Ovary (tissue), 3 donors: ENCODE measurements around the gene CHKA.

ENCODE experiments used
- EP300 ChIP-seq: sonication (generic); formaldehyde crosslinking; IDR thresholded peaks from one replicate; pipeline ENCODE4 v1.6.1; 2017; ENCODE audit warnings: antibody characterized with exemption
- POLR2A ChIP-seq: fragments of 450-650 bp; IDR thresholded peaks from one replicate; pipeline ENCODE4 v1.6.1; 2017; ENCODE audit warnings: antibody characterized with exemption, mild to moderate bottlenecking, moderate library complexity
- TF ChIP-seq, protein P1 (sequence below), 3 donors: fragments of 450-650 bp in 2 of 3; fragments of 200-600 bp in 1 of 3; IDR thresholded peaks; one replicate each; pipeline versions ENCODE4 v1.5.1 to v1.8.0; 2016 to 2022; ENCODE audit warnings: antibody characterized with exemption in 3 of 3, mild to moderate bottlenecking in 1 of 3
- donor health status: DM: no; HTN: no; CAD: no.

DNA sequence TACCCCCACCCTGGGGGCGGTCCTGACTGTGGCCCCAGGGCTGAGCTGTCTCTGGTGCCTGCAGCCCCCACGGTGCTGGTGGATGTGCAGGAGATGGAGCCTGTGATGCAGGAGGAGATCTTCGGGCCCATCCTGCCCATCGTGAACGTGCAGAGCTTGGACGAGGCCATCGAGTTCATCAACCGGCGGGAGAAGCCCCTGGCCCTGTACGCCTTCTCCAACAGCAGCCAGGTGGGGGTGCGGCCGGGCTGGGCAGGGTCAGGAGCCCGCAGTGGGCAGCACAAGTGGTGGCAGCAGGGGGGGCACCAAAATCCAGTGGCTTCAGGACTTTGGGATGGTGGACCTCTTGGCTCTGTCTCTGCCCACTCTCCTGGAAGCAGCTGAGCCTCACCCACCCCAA is 98.7 kb downstream of the CHKA start:
- TF ChIP-seq EP300 (no peak), POLR2A (no peak)
- TF ChIP-seq, protein P1, sequence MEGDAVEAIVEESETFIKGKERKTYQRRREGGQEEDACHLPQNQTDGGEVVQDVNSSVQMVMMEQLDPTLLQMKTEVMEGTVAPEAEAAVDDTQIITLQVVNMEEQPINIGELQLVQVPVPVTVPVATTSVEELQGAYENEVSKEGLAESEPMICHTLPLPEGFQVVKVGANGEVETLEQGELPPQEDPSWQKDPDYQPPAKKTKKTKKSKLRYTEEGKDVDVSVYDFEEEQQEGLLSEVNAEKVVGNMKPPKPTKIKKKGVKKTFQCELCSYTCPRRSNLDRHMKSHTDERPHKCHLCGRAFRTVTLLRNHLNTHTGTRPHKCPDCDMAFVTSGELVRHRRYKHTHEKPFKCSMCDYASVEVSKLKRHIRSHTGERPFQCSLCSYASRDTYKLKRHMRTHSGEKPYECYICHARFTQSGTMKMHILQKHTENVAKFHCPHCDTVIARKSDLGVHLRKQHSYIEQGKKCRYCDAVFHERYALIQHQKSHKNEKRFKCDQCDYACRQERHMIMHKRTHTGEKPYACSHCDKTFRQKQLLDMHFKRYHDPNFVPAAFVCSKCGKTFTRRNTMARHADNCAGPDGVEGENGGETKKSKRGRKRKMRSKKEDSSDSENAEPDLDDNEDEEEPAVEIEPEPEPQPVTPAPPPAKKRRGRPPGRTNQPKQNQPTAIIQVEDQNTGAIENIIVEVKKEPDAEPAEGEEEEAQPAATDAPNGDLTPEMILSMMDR (IDR thresholded peaks at IDR 0.05): no peak
